Hepatocyte (in vitro differentiated cells): ENCODE measurements around the gene USP11.

ENCODE experiments used
- CTCF ChIP-seq: fragments of 200-600 bp; sonication (generic); IDR thresholded peaks from 2 replicates; pipeline ENCODE4 v1.5.1; 2016; ENCODE audit warnings: antibody characterized with exemption, mild to moderate bottlenecking; ENCODE audit not compliant: poor library complexity
- EZH2phosphoT487 ChIP-seq: fragments of 200-600 bp; sonication (generic); IDR thresholded peaks from one replicate; pipeline ENCODE4 v1.6.1; 2018; ENCODE audit warnings: antibody characterized with exemption, mild to moderate bottlenecking, low read depth, moderate library complexity; ENCODE audit not compliant: unreplicated experiment, severe bottlenecking

DNA sequence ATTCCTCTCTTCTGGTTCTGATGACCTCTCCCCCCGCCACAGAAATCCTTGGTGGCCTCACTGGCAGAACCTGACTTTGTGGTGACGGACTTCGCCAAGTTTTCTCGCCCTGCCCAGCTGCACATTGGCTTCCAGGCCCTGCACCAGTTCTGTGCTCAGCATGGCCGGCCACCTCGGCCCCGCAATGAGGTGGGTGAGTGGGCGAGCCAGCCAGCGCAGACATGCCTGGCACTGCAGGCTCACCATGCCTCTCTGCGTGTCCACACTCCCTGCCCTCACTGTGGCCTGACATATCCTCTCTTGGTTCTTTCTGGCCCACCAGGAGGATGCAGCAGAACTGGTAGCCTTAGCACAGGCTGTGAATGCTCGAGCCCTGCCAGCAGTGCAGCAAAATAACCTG is 30.5 kb upstream of the USP11 start:
- TF ChIP-seq CTCF (no peak), EZH2phosphoT487 (no peak)
